Vagina (tissue), 2 donors: ENCODE results near the gene RPL10A. TPM values are rescaled to one million over a fixed set of nuclear protein-coding genes. Genes with fewer than 3 reads are reported as not detected.

Experiments used
- DNase-seq, 2 donors: peaks; one replicate each; pipeline ENCODE4 v3.0.0-alpha.2; 2017; ENCODE audit errors: extremely low spot score in 2 of 2
- H3K27ac ChIP-seq: fragments of 200-600 bp; sonication (generic); one replicate; pipeline ENCODE4 v1.5.1; 2019
- H3K27me3 ChIP-seq: fragments of 200-600 bp; sonication (generic); one replicate; pipeline ENCODE4 v1.5.1; 2019
- H3K36me3 ChIP-seq, 2 donors: fragments of 200-600 bp; sonication (generic); one replicate each; pipeline ENCODE4 v1.5.1; 2017 to 2019
- H3K4me1 ChIP-seq: fragments of 200-600 bp; sonication (generic); one replicate; pipeline ENCODE4 v1.5.1; 2019
- H3K4me3 ChIP-seq, 2 donors: fragments of 200-600 bp; sonication (generic); 1 replicate in 1 of 2; 2 replicates in 1 of 2; pipeline ENCODE4 v1.5.1; 2016 to 2019
- H3K9me3 ChIP-seq: fragments of 200-600 bp; sonication (generic); one replicate; pipeline ENCODE4 v1.5.1; 2019
- CTCF ChIP-seq, 3 experiments: fragments of 450-650 bp in 2 of 3; fragments of 200-600 bp in 1 of 3; sonication (generic) in 1 of 3; IDR thresholded peaks; one replicate each; pipeline ENCODE4 v1.5.1; 2017 to 2019; ENCODE audit warnings: antibody characterized with exemption in 3 of 3, mild to moderate bottlenecking in 2 of 3, moderate library complexity in 2 of 3
- POLR2A ChIP-seq, 2 donors: fragments of 450-650 bp; IDR thresholded peaks; one replicate each; pipeline ENCODE4 v1.6.1; 2017; ENCODE audit warnings: antibody characterized with exemption in 2 of 2, mild to moderate bottlenecking in 2 of 2, moderate library complexity in 2 of 2
- POLR2AphosphoS5 ChIP-seq, 2 donors: sonication (generic); formaldehyde crosslinking; IDR thresholded peaks; one replicate each; pipeline ENCODE4 v1.9.0; 2017; ENCODE audit warnings: antibody characterized with exemption in 2 of 2, mild to moderate bottlenecking in 2 of 2, low read depth in 1 of 2; ENCODE audit not compliant: insufficient read depth in 1 of 2
- intact Hi-C: fragments of 100-400 bp; cut with DNase I; formaldehyde crosslinking; loops from one replicate; pipeline ENCODE4 v1.15.1; 2023
- microRNA-seq: library from miRNA; unstranded; fragments of <30 nt; microRNA quantifications from one replicate; pipeline ENCODE4, GENCODE V29; 2017; ENCODE audit warnings: borderline number of aligned reads, borderline replicate concordance
- small RNA-seq: library from RNA; depleted of rRNA; stranded (forward); fragments of <200 nt; gene quantifications from one replicate; pipeline ENCODE3, GENCODE V24; 2016
- total RNA-seq: library from RNA; depleted of rRNA; stranded (reverse); fragments of >200 nt; gene quantifications from one replicate; pipeline ENCODE4 v1.2.3, GENCODE V29; 2016

RPL10A gene
- total RNA-seq, 1 donor from 2014 or later: 2,013 TPM

GRCh38 chr6:35518566-35519312 is 50.5 kb downstream of the RPL10A start:
- H3K4me3 ChIP-seq: no peak overlapping the region
- no peaks in the 10 kb centered on the region for H3K36me3 ChIP-seq
- H3K27ac ChIP-seq: no peak overlapping the region
- DNase-seq: no peak
- no peaks in the 10 kb centered on the region for H3K4me1 ChIP-seq
- H3K9me3 ChIP-seq: no peaks in the 10 kb centered on the region
- H3K27me3 ChIP-seq: no peaks in the 10 kb centered on the region
- TF ChIP-seq CTCF (IDR thresholded peaks at IDR 0.05): no peak
- TF ChIP-seq POLR2AphosphoS5 (IDR thresholded peaks at IDR 0.05; ENCODE audit: insufficient read depth in 1 of 2, low read depth in 1 of 2): no peak
- no peak for TF ChIP-seq POLR2A (IDR thresholded peaks at IDR 0.05)
- intact Hi-C loops: no loop called here

GRCh38 chr6:35519313-35520015 is 51.3 kb downstream of the RPL10A start:
- no peak overlapping the region for H3K27ac ChIP-seq
- no peaks in the 10 kb centered on the region for H3K4me1 ChIP-seq
- no peaks in the 10 kb centered on the region for H3K36me3 ChIP-seq
- no peak overlapping the region for H3K4me3 ChIP-seq
- TF ChIP-seq POLR2A (IDR thresholded peaks at IDR 0.05): no peak
- no peak for DNase-seq
- no peaks in the 10 kb centered on the region for H3K27me3 ChIP-seq
- intact Hi-C loops: no loop called here
- no peaks in the 10 kb centered on the region for H3K9me3 ChIP-seq

Small RNAs within 50 kb of the gene (microRNA-seq; reads per million reads assigned to microRNA genes)
- gene MIR7111: not detected

Small RNAs within 50 kb of the gene (small RNA-seq; reads per million reads assigned to genes)
- not detected for gene MIR7111

Other genes with a start within 250 kb of the RPL10A start
- 39.0 TPM for gene ZNF76, start 208.7 kb upstream of the RPL10A start, total RNA-seq
- gene DEF6, start 170.6 kb upstream of the RPL10A start, total RNA-seq: 23.1 TPM
- gene PPARD, start 125.8 kb upstream of the RPL10A start, total RNA-seq: 21.9 TPM
- 10.1 TPM for gene FANCE, start 16.1 kb upstream of the RPL10A start, total RNA-seq
- 29.0 TPM for gene TEAD3, start 28.7 kb downstream of the RPL10A start, total RNA-seq
- not detected for gene TULP1, start 44.5 kb downstream of the RPL10A start, total RNA-seq
- gene FKBP5, start 220.5 kb downstream of the RPL10A start, total RNA-seq: 246 TPM